GM12875 (cell line): ENCODE measurements around the gene POLR2E.

Experiments
- H3K4me3 ChIP-seq: one replicate; pipeline ENCODE4 v1.5.1; 2011; ENCODE audit warnings: low read depth, low read length, control low read depth
- TF ChIP-seq, protein P1 (sequence below): IDR thresholded peaks from 2 replicates; pipeline ENCODE4 v1.5.1; 2011; ENCODE audit warnings: low read depth, mild to moderate bottlenecking, control low read depth, inconsistent platforms, low read length, moderate library complexity, borderline replicate concordance; ENCODE audit not compliant: insufficient read depth

POLR2E gene

DNA sequence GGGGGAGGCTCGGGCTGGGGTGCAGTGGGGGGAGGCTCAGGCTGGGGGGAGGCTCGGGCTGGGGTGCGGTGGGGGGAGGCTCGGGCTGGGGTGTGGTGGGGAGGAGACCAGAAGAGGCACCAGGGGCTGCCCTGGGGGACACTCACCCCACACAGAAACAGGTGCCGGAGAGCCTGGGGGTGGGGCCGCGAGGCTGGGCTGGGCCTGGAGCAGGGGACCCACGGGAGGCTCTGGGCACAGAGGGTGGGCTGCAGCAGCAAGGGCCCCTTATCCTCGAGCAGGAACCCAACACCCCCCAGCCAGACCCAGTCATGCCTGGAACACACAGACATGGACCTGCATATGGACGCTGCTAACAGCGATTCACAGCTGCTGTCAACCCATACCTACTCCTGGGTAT, 42.9 kb upstream of the POLR2E start:
- no peak overlapping the region for H3K4me3 ChIP-seq
- TF ChIP-seq, protein P1, sequence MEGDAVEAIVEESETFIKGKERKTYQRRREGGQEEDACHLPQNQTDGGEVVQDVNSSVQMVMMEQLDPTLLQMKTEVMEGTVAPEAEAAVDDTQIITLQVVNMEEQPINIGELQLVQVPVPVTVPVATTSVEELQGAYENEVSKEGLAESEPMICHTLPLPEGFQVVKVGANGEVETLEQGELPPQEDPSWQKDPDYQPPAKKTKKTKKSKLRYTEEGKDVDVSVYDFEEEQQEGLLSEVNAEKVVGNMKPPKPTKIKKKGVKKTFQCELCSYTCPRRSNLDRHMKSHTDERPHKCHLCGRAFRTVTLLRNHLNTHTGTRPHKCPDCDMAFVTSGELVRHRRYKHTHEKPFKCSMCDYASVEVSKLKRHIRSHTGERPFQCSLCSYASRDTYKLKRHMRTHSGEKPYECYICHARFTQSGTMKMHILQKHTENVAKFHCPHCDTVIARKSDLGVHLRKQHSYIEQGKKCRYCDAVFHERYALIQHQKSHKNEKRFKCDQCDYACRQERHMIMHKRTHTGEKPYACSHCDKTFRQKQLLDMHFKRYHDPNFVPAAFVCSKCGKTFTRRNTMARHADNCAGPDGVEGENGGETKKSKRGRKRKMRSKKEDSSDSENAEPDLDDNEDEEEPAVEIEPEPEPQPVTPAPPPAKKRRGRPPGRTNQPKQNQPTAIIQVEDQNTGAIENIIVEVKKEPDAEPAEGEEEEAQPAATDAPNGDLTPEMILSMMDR, result no peak

- H3K4me3 ChIP-seq, result no peak overlapping the region
- TF ChIP-seq, protein P1, result no peak
Observed at GRCh38 chr19:1136621-1137317, 41.6 kb upstream of the POLR2E start.

DNA sequence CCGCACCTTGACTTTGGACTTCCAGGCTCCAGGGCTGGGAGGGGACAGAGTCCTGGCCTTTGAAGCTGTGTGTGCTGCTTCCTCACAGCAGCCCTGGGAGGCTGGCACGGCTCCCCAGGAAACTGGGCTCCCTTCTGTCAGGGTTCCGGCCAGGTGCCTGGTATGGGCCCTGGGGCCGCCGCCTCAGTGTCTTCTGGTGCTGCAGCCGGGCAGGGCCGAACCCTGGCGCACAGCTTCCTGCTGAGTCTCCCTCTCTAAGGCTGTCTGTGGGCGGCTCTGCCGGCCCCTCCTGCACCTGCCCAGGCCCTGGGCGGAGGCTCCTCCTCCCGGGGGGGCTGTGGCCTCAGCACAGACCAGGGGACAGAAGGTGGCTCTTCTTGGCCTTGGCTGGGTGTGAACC, 41.0 kb upstream of the POLR2E start:
- H3K4me3 ChIP-seq, result no peak overlapping the region
- TF ChIP-seq, protein P1, result no peak

DNA sequence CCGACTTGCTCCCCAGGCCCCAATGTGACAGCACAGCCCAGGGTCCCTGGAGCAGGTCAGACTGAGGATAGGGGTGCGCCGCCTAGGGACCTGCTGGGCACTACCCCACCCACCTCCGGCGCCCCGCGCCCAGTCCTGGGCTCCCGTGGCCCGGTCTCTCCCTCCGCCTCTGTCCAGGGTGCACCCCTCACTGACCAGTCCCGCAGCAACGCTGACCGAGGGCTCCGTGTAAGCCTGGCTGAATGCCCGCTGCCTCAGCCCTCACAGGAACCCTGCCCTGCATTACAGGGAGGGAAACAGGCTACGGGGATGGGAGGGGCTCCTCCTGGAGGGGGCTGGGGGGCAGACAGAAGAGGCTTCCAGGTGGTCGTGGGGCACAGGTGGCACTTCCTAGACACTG, 40.3 kb upstream of the POLR2E start:
- TF ChIP-seq, protein P1, result no peak
- H3K4me3 ChIP-seq, result no peak overlapping the region

GRCh38 chr19:1134431-1134830, 39.3 kb upstream of the POLR2E start:
- TF ChIP-seq, protein P1, result no peak

DNA sequence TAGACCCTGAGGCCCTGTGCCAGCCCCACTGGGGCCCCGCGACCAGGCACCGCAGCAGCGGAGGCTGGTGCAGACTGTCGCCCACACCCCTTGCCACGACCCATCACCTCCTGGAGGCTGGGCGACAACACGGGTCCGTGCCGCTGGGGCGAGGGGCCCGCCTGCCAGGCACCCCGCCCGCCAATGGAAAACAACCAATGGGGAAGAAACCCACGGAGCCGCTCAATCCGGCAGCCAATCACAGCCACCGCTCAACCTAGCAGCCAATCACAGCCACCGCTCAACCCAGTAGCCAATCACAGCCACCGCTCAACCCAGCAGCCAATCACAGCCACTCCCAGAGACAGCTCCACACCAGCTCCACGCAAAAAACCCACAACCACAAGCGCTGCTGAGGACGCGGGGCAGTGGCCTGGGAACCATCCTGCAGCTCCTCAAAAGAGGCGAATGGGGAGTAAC, 38.3 kb upstream of the POLR2E start:
- peak overlapping the region; percentile 85 for H3K4me3 ChIP-seq
- TF ChIP-seq, protein P1, result no peak

More at GRCh38 chr19:1134431-1134830, 39.3 kb upstream of the POLR2E start:
- H3K4me3 ChIP-seq, result no peak overlapping the region

GRCh38 chr19:1132552-1133383, 37.6 kb upstream of the POLR2E start:
- TF ChIP-seq, protein P1, result no peak
- H3K4me3 ChIP-seq, result peak overlapping the region; percentile 85
